HG03354 (cell line): ENCODE results near the gene NECTIN1.

Experiments used
- ATAC-seq: cut with Tn5 transposase; IDR thresholded peaks from one replicate; pipeline ENCODE4 v1.9.1; 2021; ENCODE audit warnings: mild to moderate bottlenecking; ENCODE audit not compliant: unreplicated experiment, poor library complexity, severe bottlenecking

Gene NECTIN1

DNA sequence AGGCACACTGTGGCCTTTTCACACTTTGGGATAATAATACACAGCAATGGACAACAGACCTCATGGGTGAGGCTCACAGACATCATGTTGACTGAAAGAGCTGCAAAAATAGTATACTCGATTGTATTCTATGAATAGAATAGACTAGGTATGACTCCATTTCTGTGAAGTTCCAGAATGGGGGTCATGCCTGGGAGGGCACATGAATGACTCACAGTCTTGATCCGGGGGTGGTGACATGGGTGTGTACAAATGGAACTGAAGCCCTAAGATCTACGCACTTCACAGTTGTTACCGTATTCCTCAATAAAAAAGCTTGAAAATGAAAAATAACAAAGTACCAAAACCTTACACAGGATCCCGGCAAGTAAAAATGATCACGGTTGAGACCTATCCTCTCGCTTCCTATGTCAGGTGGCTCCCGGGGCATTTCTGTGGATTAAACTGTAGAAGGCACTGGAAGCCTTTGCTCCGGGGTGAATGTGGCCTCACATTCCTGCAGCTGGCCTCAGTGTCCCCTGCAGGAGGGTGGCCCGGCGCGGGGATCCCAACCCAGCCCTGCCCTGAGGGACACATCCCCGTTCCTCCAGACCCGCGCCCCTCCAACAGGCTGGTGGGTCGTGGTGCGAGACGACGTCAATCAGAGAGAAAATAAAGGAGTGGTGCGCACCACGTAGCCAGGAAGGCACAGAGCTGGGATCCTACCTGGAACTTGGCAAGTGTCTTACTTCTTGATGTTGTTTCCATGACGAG lies 75.9 kb downstream of the NECTIN1 start:
- ATAC-seq = no peak

GRCh38 chr11:119651802-119652584 lies 77.0 kb downstream of the NECTIN1 start:
- ATAC-seq = no peak

GRCh38 chr11:119650251-119650650 lies 78.7 kb downstream of the NECTIN1 start:
- ATAC-seq = no peak

GRCh38 chr11:119647254-119647653 lies 81.7 kb downstream of the NECTIN1 start:
- ATAC-seq = no peak

- ATAC-seq = no peak
Observed at GRCh38 chr11:119645018-119645417, 84.0 kb downstream of the NECTIN1 start.

- ATAC-seq = no peak
Observed at GRCh38 chr11:119644502-119644901, 84.5 kb downstream of the NECTIN1 start.

DNA sequence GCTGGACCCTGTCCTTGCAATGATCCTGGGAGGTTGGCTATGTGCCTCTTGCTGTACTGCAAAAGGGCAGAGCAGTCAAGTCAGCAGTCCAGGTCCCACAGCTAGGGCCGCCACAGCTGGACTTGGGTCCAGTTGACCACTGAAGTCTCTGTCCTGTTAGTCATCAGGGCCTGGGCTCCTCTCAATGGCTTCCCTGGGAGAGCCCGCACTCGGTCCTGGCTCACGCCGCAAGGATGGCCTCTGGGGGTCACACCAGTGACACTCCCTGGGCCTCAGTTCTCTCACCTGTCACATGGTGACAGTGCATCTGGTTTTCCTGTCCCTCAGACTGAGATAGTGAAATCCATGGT lies 85.1 kb downstream of the NECTIN1 start:
- no peak for ATAC-seq

- no peak for ATAC-seq
Observed at GRCh38 chr11:119643212-119643875, 85.7 kb downstream of the NECTIN1 start.

- no peak for ATAC-seq
Observed at GRCh38 chr11:119641983-119642745, 86.8 kb downstream of the NECTIN1 start.

DNA sequence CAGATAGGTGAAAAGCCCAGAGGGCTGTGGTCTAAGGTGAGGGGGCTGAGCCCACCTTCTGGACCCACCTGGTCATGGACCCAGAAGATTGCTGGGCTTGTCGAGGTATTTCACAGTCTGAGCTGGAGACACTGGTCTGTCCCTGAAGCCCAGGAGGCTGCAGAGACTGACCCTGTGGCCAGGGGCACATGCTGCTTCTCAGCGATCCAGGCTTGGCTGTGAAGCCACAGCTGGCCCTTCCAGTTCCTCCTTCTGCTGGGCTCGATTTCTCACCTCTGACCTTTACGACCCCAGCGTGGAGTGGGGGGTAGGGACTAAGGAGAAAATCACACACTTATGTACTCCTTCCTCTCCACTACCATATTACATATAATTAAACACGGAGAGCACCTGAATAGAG lies 88.5 kb downstream of the NECTIN1 start:
- ATAC-seq = no peak

GRCh38 chr11:119639642-119640205 lies 89.3 kb downstream of the NECTIN1 start:
- ATAC-seq = no peak

DNA sequence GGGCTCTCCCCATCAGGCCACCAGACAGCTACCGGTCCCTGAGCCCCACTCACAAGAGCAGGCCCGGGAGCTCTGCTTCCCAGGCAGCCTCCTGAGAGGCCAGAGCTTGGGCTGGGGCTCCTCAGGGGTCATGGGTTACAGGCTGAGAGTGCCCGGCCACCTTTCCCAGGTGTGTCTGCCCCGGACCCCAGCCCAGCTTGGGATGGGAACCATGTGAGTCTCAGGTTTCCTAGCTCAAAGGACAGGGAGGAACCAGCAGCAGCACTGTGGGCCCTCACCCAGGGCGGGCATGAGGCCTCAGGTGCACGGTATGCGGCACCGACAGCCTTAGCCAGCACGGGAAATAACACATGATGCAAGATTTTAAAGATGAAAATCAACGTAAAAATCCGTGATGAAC lies 90.1 kb downstream of the NECTIN1 start:
- ATAC-seq = no peak

DNA sequence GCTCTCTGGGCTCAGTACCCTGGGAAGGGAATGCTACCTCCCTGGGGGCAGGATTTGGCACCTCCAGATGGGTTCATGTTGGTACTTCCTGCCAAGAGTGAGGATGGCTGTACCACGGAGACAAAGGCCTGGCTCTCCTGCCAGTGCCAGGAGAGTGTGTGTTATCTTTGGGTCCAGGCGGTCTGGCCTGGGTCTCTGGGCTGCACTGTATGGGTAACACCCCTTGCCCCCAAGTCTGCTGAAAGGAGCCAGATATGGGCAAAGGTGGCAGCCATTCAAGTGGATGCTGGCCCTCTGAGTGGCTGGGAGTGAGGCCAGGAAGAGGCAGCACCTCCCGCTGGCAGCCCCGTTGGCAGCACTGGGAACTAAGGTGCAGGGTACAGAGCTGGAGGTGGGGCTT lies 91.5 kb downstream of the NECTIN1 start:
- ATAC-seq = no peak

- ATAC-seq = no peak
Observed at GRCh38 chr11:119635776-119636175, 93.2 kb downstream of the NECTIN1 start.

- no peak for ATAC-seq
Observed at GRCh38 chr11:119635041-119635740, 93.8 kb downstream of the NECTIN1 start.

GRCh38 chr11:119634301-119634700 lies 94.7 kb downstream of the NECTIN1 start:
- no peak for ATAC-seq

GRCh38 chr11:119629834-119630624 lies 99.0 kb downstream of the NECTIN1 start:
- no peak for ATAC-seq

GRCh38 chr11:119629085-119629484 lies 99.9 kb downstream of the NECTIN1 start:
- ATAC-seq = no peak
